Sigmoid colon (tissue), 7 donors: ENCODE data around the gene MRPL34. TPM values are rescaled to one million over a fixed set of nuclear protein-coding genes. Genes with fewer than 3 reads are reported as not detected.
A peak's percentile ranks its signal among the peaks of the same experiment; 100 is the strongest.

ENCODE experiments used
- DNase-seq: peaks from one replicate; pipeline ENCODE4 v3.0.0-alpha.2; 2019
- H3K27ac ChIP-seq, 4 donors: fragments of 200-600 bp; sonication (generic); one replicate each; pipeline ENCODE4 v1.5.1; 2016 to 2019; ENCODE audit warnings: mild to moderate bottlenecking in 1 of 4
- H3K27me3 ChIP-seq, 3 donors: fragments of 200-600 bp; sonication (generic); one replicate each; pipeline ENCODE4 v1.5.1; 2019; ENCODE audit warnings: mild to moderate bottlenecking in 1 of 3
- H3K36me3 ChIP-seq, 4 donors: fragments of 200-600 bp; sonication (generic); one replicate each; pipeline ENCODE4 v1.5.1; 2016 to 2019
- H3K4me1 ChIP-seq, 4 donors: fragments of 200-600 bp; sonication (generic); one replicate each; pipeline ENCODE4 v1.5.1; 2017 to 2019
- H3K4me3 ChIP-seq, 4 donors: fragments of 200-600 bp; sonication (generic); one replicate each; pipeline ENCODE4 v1.5.1; 2017 to 2019; ENCODE audit warnings: mild to moderate bottlenecking in 2 of 4, moderate library complexity in 1 of 4
- H3K9me3 ChIP-seq, 4 donors: fragments of 200-600 bp in 3 of 4; sonication (generic) in 3 of 4; one replicate each; pipeline versions ENCODE4 v1.5.1 to v1.6.1; 2013 to 2019
- EP300 ChIP-seq, 4 donors: sonication (generic); formaldehyde crosslinking; IDR thresholded peaks; one replicate each; pipeline ENCODE4 v1.6.1; 2017; ENCODE audit warnings: antibody characterized with exemption in 4 of 4
- POLR2A ChIP-seq, 2 donors: fragments of 450-650 bp; IDR thresholded peaks; one replicate each; pipeline ENCODE4 v1.6.1; 2016; ENCODE audit warnings: antibody characterized with exemption in 2 of 2, mild to moderate bottlenecking in 2 of 2, moderate library complexity in 2 of 2
- POLR2AphosphoS5 ChIP-seq, 4 donors: sonication (generic); formaldehyde crosslinking; IDR thresholded peaks; one replicate each; pipeline ENCODE4 v1.6.1; 2017; ENCODE audit warnings: antibody characterized with exemption in 4 of 4
- WGBS, 2 donors: extraction: QIAGEN DNeasy Blood & Tissue Kit; methylation state at CpG; one replicate each; pipeline ENCODE4 v1.1.7; 2013; 5-methylcytosine and 5-hydroxymethylcytosine counted together
- intact Hi-C: fragments of 100-400 bp; cut with DNase I; formaldehyde crosslinking; loops from one replicate; pipeline ENCODE4 v1.15.1; 2023
- polyA plus RNA-seq, 3 donors: library from polyadenylated mRNA; stranded (reverse); fragments of 200-250 nt; gene quantifications; one replicate each; pipeline ENCODE4 v1.2.3, GENCODE V29; 2013
- total RNA-seq, 4 donors: library from RNA; depleted of rRNA; stranded (reverse); fragments of >200 nt; gene quantifications; one replicate each; pipeline ENCODE4 v1.1.0, GENCODE V29; 2016
- TF ChIP-seq, protein P1 (sequence below), 4 experiments: fragments of 450-650 bp in 3 of 4; fragments of 200-600 bp in 1 of 4; IDR thresholded peaks; one replicate each; pipeline ENCODE4 v1.5.1; 2016 to 2019; ENCODE audit warnings: antibody characterized with exemption in 4 of 4, mild to moderate bottlenecking in 3 of 4, moderate library complexity in 2 of 4
- donor health status: healthy with polysubstance abuse.
- donor health status: Bipolar disorder and iron deficiency.
- donor health status: healthy.

The MRPL34 gene
- total and polyA plus RNA-seq, 7 donors, result 174 to 476 (median 275) TPM

DNA sequence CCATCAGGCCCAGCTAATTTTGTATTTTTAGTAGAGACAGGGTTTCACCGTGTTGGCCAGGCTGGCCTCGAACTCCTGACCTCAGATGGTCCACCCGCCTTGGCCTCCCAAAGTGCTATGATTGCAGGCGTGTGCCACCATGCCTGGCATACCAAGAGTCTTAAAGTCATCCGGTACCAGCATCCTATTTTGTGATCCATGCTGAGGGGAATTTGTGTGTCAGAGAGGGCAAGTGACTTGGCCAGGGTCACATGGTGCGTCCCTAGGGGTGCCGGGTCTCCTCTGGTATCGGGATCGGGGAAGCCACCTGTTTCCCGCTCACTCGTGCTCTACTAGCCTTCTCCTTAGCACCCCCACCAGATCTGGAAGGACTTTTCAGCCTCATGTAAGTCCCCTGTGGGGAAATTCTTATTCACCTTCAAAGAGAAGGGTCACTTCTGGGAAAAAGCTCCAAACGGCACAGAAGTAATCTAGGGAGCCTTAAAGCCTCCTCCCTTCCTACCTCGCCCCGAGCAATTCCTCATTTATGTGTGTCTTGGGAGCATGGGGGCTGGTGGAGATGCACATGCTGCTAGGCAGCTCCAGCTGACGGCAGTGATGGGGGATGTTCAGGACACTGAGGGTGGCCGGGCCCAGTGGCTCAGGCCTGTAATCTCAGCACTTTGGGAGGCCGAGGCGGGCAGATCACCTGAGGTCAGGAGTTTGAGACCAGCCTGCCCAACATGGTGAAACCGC, 30.1 kb upstream of the MRPL34 start:
- no peak overlapping the region for H3K27ac ChIP-seq
- H3K36me3 ChIP-seq, result peaks cover 24 to 91% (median 57%) of the 10 kb centered on the region in 4 donors
- H3K4me1 ChIP-seq, result no peaks in the 10 kb centered on the region
- intact Hi-C loops, result no loop called here
- 94 to 95% methylated on average over 19 of the region's 19 CpGs for WGBS, 2 donors
- H3K9me3 ChIP-seq, result no peaks in the 10 kb centered on the region
- TF ChIP-seq EP300 (IDR thresholded peaks at IDR 0.05) (no peak), POLR2AphosphoS5 (IDR thresholded peaks at IDR 0.05) (no peak), POLR2A (IDR thresholded peaks at IDR 0.05) (no peak)
- TF ChIP-seq, protein P1, sequence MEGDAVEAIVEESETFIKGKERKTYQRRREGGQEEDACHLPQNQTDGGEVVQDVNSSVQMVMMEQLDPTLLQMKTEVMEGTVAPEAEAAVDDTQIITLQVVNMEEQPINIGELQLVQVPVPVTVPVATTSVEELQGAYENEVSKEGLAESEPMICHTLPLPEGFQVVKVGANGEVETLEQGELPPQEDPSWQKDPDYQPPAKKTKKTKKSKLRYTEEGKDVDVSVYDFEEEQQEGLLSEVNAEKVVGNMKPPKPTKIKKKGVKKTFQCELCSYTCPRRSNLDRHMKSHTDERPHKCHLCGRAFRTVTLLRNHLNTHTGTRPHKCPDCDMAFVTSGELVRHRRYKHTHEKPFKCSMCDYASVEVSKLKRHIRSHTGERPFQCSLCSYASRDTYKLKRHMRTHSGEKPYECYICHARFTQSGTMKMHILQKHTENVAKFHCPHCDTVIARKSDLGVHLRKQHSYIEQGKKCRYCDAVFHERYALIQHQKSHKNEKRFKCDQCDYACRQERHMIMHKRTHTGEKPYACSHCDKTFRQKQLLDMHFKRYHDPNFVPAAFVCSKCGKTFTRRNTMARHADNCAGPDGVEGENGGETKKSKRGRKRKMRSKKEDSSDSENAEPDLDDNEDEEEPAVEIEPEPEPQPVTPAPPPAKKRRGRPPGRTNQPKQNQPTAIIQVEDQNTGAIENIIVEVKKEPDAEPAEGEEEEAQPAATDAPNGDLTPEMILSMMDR (IDR thresholded peaks at IDR 0.05), result no peak
- DNase-seq, result no peak
- no peak overlapping the region for H3K4me3 ChIP-seq
- H3K27me3 ChIP-seq, result no peaks in the 10 kb centered on the region

DNA sequence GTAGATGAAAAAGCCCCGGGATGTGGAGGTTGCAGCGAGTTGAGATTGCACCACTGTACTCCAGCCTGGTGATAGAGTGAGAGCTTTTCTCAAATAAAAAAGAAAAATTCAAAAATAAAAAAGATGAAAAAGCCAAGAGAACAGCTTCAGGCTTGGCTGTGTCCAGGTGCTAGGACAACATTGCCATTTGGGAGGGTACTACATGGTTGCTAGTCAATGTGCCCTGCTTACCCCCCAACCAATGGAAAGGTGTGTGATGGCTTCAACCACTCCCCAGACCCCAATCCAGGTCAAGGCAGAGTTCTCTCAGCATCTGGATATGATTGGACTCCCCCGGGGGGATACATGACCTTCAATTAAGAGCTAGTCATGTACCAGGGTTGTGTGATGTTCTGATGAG, 26.2 kb upstream of the MRPL34 start:
- H3K36me3 ChIP-seq, result peaks cover 20 to 53% (median 33%) of the 10 kb centered on the region in 4 donors
- WGBS, 2 donors, result 80 to 92% methylated on average over 3 of the region's 3 CpGs
- H3K4me1 ChIP-seq, result peaks cover 0 to 18% (median 15%) of the 10 kb centered on the region in 4 donors
- intact Hi-C loops, result no loop called here
- no peak overlapping the region for H3K4me3 ChIP-seq
- no peaks in the 10 kb centered on the region for H3K9me3 ChIP-seq
- no peak overlapping the region for H3K27ac ChIP-seq
- DNase-seq, result no peak
- H3K27me3 ChIP-seq, result peaks cover 11 to 15% (median 15%) of the 10 kb centered on the region in 3 donors
- TF ChIP-seq POLR2AphosphoS5 (IDR thresholded peaks at IDR 0.05) (no peak), POLR2A (IDR thresholded peaks at IDR 0.05) (no peak), EP300 (IDR thresholded peaks at IDR 0.05) (no peak)
- TF ChIP-seq, protein P1 (IDR thresholded peaks at IDR 0.05), result no peak

DNA sequence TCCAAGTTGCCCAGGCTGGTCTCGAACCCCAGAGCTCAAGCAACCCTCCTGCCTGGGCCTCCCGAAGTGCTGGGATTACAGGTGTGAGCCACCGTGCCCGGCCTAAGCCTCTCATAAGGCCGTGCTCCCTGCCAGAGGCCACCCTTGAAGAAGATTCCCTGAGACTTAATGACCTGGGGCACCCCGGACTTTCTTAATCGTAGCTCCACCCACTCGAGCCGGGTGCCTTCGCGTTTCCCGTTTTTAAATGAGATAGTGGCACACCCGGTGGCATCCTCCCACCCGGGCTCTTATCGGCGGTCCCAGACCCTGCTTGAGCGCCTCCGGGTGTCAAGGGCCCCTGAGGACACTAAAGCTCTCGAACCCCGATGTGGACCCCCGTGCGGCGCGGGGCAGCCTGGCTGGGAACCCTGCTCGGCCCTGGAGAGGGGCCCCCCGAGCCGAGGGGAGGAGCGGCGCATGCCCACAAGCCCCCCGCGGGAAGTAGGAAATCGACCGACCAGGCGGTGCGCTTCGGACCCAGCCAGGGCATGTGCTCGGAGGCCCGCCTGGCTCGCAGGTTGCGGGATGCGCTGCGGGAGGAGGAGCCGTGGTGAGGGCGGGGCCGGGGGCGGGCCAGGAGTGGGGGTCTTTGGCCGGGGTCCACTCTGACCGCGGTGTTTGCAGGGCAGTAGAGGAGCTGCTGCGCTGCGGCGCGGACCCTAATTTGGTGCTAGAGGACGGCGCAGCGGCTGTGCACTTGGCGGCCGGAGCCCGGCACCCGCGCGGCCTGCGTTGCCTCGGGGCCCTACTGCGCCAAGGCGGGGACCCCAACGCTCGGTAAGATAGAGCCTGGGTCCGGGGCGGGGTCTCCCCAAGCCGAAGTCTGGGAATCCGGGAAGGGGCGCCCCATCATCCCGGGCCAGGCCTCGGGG, 24.0 kb upstream of the MRPL34 start, which contains the start of gene ANKLE1:
Gene ANKLE1 (plus strand): TSS at position 511 of the 914 bp plus-strand sequence. CDS start 20 bp downstream, at position 531.
- Histone ChIP-seq H3K9me3 (no peaks in the 10 kb centered on the region), H3K4me1 (peaks cover 0 to 18% (median 15%) of the 10 kb centered on the region in 4 donors), H3K4me3 (peak within 1 kb of the TSS in 3 of 4 donors; percentile 28 to 39 (median 35)), H3K27ac (no peak within 1 kb of the TSS), H3K27me3 (peaks cover 11 to 15% (median 15%) of the 10 kb centered on the region in 3 donors), H3K36me3 (peaks cover 1 to 30% (median 16%) of the 10 kb centered on the region in 4 donors)
- TF ChIP-seq POLR2AphosphoS5 (IDR thresholded peaks at IDR 0.05), result no peak
- TF ChIP-seq, protein P1 (IDR thresholded peaks at IDR 0.05), result no peak
- TF ChIP-seq POLR2A (IDR thresholded peaks at IDR 0.05), result no peak
- TF ChIP-seq EP300 (IDR thresholded peaks at IDR 0.05), result no peak
- DNase-seq, result no peak
- WGBS, 2 donors, result 7% methylated on average over 75 of the region's 75 CpGs
- intact Hi-C loops, result loop anchor here (1.0 to 5.0 kb wide), 3 partner anchors 34 to 215 kb away; partner anchors contain the start of gene NR2F6

DNA sequence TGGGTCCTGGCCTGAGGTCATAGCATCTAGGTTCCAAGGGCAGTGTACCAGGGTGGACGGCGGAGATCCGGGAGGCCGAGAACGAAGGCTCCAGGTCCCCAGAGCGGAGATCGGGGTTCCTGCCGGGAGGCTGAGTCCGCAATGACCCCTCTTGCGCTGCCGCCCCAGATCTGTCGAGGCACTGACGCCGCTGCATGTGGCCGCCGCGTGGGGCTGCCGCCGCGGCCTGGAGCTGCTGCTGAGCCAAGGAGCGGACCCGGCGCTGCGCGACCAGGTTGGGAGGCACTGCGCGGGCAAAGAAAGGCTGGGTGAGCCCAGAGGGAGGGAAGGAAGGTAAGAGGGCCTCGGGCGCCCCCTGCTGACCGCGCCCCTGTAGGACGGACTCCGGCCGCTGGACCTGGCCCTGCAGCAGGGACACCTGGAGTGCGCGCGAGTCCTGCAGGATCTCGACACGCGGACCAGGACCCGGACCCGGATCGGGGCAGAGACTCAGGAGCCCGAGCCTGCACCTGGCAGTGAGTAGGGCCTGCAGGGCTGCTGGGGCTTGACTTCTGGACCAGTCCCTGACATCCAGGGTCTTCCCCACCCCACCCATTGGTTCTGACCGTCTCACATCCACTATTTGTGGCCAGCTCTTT, 23.1 kb upstream of the MRPL34 start:
- Histone ChIP-seq H3K27ac (no peak overlapping the region), H3K27me3 (peaks cover 11 to 15% (median 15%) of the 10 kb centered on the region in 3 donors), H3K36me3 (peaks cover 0 to 21% (median 8%) of the 10 kb centered on the region in 4 donors), H3K9me3 (no peaks in the 10 kb centered on the region), H3K4me3 (peak overlapping the region in 3 of 4 donors; percentile 13 to 39 (median 35)), H3K4me1 (peaks cover 0 to 18% (median 15%) of the 10 kb centered on the region in 4 donors)
- WGBS, 2 donors, result 2 to 4% methylated on average over 45 of the region's 45 CpGs
- no peak for TF ChIP-seq EP300 (IDR thresholded peaks at IDR 0.05)
- TF ChIP-seq, protein P1 (IDR thresholded peaks at IDR 0.05), result peak; percentile 75 to 91 (median 82)
- TF ChIP-seq POLR2A (IDR thresholded peaks at IDR 0.05), result no peak
- TF ChIP-seq POLR2AphosphoS5 (IDR thresholded peaks at IDR 0.05), result peak in 1 of 4 donors; percentile 21
- DNase-seq, result peak; percentile 89
- intact Hi-C loops, result loop anchor here (1.0 to 5.0 kb wide), 3 partner anchors 35 to 216 kb away; partner anchors contain the start of gene NR2F6
